ENCODE results near the gene PHF12.
"Not testable (repeated sequence)": the region's sequence is repeated elsewhere in the genome, so short reads cannot be mapped to it uniquely, and the experiment has no call there.

Gene PHF12

GRCh38 chr17:28944862-28945741 lies 6.2 kb downstream of the PHF12 start:
- in situ Hi-C loops (cut with HindIII; ENCODE audit: low pct_ligation_motif_present, low pct_unique_long_range_greater_than_20kb, low sequenced_read_pairs), result no loop called here
- no peak for DNase-seq

DNA sequence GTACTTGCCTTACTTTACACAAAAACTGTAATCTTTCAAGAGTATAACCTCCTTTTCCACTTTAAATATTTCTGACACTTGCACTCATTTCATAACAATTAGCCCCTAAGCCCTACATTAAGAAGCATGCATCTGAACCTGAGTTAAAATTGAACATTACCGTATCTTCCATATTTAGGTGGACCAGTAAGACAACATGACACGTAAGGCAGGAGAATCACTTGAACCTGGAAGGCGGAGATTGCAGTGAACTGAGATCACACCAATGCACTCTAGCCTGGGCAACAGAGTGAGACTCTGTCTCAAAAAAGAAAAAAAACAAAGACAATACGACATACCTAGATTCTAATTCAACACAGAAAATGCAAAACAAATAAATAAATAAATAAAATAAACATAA lies 7.0 kb downstream of the PHF12 start:
- DNase-seq, result no peak
- in situ Hi-C loops (cut with HindIII; ENCODE audit: low pct_ligation_motif_present, low pct_unique_long_range_greater_than_20kb, low sequenced_read_pairs), result no loop called here

DNA sequence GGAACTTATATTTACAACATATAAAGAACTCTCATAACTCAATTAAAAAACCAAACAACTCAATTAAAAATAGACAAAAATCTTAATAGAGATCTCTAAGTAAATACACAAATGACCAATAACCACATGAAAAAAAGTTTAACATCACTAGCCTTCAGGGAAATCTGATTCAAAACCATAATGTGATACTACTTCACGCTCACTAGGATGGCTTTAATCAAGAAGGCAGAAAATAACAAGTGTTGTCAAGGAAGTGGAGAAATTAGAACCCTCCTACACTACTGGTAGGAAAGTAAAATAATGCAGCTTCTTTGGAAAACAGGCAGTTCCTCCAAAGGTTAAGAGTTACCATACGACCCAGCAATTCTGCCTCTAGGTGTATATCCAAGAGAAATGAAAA lies 8.4 kb downstream of the PHF12 start:
- in situ Hi-C loops (cut with HindIII; ENCODE audit: low pct_ligation_motif_present, low pct_unique_long_range_greater_than_20kb, low sequenced_read_pairs), result no loop called here

GRCh38 chr17:28941251-28941650 lies 10.1 kb downstream of the PHF12 start:
- in situ Hi-C loops (cut with HindIII; ENCODE audit: low pct_ligation_motif_present, low pct_unique_long_range_greater_than_20kb, low sequenced_read_pairs), result no loop called here
- no peak for DNase-seq

More for the DNA sequence above, 8.4 kb downstream of the PHF12 start:
- DNase-seq, result no peak

DNA sequence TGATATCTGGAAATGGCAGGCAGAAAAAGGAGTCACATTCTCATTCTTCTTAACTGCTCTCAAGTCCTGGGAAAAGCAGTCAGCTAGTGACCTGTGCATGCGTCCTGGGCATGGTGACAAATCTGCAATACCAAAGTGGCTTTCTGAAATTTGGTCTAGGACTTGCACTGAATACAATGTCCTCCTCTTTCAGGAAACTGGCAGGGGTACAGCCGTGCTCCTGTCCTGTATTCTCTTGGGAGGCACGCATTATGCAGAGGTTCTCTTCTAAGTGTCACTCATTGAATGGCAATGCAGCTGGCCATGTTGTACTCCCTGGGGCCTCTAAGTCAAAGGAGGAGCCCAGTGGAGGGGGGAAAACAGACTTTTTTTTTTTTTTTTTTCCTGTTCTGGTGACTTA lies 10.6 kb downstream of the PHF12 start:
- in situ Hi-C loops (cut with HindIII; ENCODE audit: low pct_ligation_motif_present, low pct_unique_long_range_greater_than_20kb, low sequenced_read_pairs), result no loop called here
- DNase-seq, result no peak

DNA sequence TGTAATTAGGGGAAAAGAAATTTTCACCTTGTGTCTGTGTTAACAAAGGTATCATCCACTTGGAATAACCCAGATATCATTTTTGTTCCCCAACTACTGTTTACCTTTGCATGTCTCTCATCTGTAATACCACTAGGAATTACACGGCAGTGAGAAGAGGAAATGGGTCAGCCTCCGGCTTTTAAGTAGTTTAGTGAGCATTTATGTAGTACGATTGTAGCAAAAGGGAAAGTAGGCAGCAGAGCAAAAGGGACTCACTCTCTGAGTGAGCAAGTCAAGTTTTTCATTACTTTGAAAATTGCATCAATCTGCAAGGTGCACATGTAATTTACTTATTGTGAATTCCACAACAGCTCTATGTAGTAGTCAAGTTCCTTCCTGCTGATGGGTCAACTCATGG lies 11.2 kb downstream of the PHF12 start:
- in situ Hi-C loops (cut with HindIII; ENCODE audit: low pct_ligation_motif_present, low pct_unique_long_range_greater_than_20kb, low sequenced_read_pairs), result no loop called here
- DNase-seq, result no peak

- in situ Hi-C loops (cut with HindIII; ENCODE audit: low pct_ligation_motif_present, low pct_unique_long_range_greater_than_20kb, low sequenced_read_pairs), result no loop called here
- no peak for DNase-seq
These were observed 12.8 kb downstream of the PHF12 start for GRCh38 chr17:28938552-28938951.

DNA sequence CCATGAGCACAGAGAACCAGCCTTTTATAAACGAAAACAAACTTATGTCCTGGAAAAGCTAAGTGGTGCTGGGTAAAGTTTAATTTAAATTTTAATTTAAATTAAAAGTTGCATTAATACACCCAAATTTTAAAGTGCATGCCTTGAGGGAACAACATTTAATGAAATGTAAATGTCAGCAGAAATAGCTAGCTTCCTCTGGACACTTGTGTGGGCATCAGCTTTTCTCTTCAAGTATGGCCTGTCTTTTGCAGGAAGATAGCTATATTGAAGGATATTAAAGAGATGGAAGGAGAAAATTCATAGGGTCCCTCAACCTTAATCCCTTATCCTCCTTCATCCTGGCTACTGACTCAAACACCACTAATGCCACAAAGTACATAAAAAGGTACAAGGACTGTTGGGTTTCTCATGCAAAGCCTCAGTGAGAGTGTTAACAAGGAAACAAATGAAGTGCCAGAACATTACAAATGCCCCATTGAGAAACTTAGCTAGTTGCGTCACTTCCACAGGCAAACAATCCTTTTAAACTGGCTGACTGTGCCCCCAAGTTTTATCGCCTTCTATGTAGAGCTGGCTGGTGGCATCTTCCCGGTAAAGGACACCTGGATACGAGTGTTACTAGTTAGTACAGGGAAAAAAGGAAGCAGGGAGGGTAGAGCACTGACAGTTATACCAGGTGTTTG lies 14.1 kb downstream of the PHF12 start:
- in situ Hi-C loops (cut with HindIII; ENCODE audit: low pct_ligation_motif_present, low pct_unique_long_range_greater_than_20kb, low sequenced_read_pairs), result no loop called here
- DNase-seq, result no peak

DNA sequence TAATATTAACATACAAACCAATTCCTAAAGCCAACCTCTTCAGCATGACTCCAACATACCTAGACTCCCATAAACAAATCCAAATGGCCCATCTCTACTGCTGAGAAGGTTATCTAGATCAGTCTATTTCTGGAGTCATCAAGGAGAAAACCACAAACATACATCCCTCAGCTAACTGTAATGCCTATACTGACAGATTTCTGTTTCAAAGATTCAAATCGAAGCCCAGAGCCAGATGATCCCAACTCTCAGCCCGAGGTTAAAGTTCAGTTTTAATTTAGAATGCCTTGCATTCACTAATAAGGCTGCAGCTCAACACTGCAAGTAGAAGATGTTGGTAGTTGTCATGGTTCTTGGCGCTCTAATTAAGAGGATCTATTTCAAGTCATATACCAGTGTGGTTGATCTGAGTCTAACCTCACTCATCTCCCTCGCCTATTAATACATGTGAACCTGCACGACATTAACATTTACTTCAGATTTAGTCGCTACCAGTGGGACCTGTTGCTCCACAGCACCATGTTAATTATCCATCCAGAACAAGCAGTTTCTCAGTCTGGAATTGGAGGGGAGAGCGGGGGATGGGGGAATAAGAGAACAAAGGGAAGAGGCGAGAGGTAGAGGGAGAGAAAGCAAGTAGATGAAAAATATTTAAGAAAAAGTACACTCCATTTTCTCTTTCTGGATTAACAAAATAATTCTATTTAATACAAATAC lies 15.4 kb downstream of the PHF12 start:
- in situ Hi-C loops (cut with HindIII; ENCODE audit: low pct_ligation_motif_present, low pct_unique_long_range_greater_than_20kb, low sequenced_read_pairs), result no loop called here
- DNase-seq, result no peak

DNA sequence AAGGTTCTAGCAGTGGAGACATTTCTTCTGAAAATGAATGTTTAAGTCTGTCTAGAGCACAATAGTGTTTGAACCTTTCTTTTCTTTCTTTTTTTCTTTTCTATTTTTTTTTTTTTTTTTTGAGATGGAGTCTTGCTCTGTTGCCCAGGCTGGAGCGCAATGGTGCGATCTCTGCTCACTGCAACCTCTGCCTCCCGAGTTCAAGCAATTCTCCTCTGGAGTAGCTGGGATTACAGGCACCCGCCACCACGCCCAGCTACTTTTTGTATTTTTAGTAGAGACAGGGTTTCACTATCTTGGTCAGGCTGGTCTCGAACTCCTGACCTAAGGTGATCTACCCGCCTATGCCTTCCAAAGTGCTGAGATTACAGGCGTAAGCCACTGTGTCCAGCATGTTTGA lies 16.8 kb downstream of the PHF12 start:
- DNase-seq; in situ Hi-C loops (cut with HindIII; ENCODE audit: low pct_ligation_motif_present, low pct_unique_long_range_greater_than_20kb, low sequenced_read_pairs): not testable (repeated sequence)

GRCh38 chr17:28929787-28930186 lies 21.5 kb downstream of the PHF12 start:
- in situ Hi-C loops (cut with HindIII; ENCODE audit: low pct_ligation_motif_present, low pct_unique_long_range_greater_than_20kb, low sequenced_read_pairs), result no loop called here
- DNase-seq, result no peak

DNA sequence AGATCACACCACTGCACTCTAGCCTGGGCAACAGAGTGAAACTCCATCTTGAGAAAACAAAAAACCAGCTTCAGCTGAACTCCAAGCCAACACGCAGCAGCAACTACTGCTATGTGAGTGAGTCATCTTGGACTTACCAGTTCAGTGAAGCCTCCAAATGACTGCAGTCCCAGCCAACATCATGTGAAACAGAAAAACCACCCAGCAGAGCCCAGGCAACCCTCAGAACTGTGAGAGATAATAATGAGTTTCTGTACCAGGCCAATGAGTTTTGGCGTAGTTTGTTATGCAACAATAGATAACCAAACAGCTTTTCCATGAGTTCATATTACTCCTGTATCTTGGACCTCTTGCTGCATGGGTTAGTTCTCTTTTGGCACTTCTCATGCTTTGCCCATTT lies 23.3 kb downstream of the PHF12 start:
- DNase-seq, result peak; percentile 97
- in situ Hi-C loops (cut with HindIII; ENCODE audit: low pct_ligation_motif_present, low pct_unique_long_range_greater_than_20kb, low sequenced_read_pairs), result no loop called here

DNA sequence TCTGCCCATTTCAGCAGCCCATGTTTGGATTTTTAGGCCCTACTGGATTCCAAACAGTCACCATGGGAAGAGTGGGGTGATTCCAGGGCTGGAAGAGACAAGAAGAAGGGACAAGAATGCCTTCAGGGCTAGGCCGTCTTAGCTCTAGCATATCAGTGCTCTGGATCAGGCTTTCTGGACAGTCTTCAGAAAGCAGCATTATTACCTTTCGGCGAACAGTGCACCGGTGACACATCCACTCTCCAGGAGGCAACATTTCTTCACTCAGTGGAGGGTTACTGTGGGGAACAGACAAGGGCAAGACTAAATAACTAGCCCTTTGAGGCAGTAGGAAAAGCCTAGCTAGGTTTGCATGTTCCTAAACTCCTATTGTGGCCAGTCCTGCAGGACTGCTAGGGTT lies 24.5 kb downstream of the PHF12 start:
- in situ Hi-C loops (cut with HindIII; ENCODE audit: low pct_ligation_motif_present, low pct_unique_long_range_greater_than_20kb, low sequenced_read_pairs), result no loop called here
- DNase-seq, result no peak

DNA sequence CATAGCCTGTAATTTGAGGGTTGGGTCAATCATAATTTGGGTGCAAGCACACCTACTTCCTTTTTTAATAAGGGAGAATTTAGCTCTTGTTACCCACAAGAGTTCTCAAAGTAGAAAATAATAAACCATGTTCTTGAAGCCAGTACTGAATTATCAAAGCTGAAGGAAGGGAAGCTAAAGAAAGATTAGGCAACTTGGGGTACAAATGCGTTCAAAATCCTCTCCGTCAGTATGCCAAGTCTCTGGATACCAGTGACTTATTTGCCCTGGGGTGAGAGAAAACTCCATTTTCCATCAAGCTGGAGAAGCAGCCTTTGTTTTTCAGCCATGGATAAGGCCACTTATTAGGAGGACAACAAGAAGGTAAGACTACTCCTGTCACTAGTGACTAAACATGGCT lies 25.0 kb downstream of the PHF12 start:
- in situ Hi-C loops (cut with HindIII; ENCODE audit: low pct_ligation_motif_present, low pct_unique_long_range_greater_than_20kb, low sequenced_read_pairs), result no loop called here
- DNase-seq, result no peak

GRCh38 chr17:28925912-28926365 lies 25.4 kb downstream of the PHF12 start:
- in situ Hi-C loops (cut with HindIII; ENCODE audit: low pct_ligation_motif_present, low pct_unique_long_range_greater_than_20kb, low sequenced_read_pairs), result no loop called here

GRCh38 chr17:28920201-28920600 lies 31.1 kb downstream of the PHF12 start:
- no peak for DNase-seq
- in situ Hi-C loops (cut with HindIII; ENCODE audit: low pct_ligation_motif_present, low pct_unique_long_range_greater_than_20kb, low sequenced_read_pairs), result no loop called here

More at GRCh38 chr17:28925912-28926365, 25.4 kb downstream of the PHF12 start:
- no peak for DNase-seq

GRCh38 chr17:28918295-28918694 lies 33.0 kb downstream of the PHF12 start:
- in situ Hi-C loops (cut with HindIII; ENCODE audit: low pct_ligation_motif_present, low pct_unique_long_range_greater_than_20kb, low sequenced_read_pairs), result no loop called here
- DNase-seq, result no peak

GRCh38 chr17:28917465-28917864 lies 33.9 kb downstream of the PHF12 start:
- DNase-seq, result no peak
- in situ Hi-C loops (cut with HindIII; ENCODE audit: low pct_ligation_motif_present, low pct_unique_long_range_greater_than_20kb, low sequenced_read_pairs), result no loop called here

DNA sequence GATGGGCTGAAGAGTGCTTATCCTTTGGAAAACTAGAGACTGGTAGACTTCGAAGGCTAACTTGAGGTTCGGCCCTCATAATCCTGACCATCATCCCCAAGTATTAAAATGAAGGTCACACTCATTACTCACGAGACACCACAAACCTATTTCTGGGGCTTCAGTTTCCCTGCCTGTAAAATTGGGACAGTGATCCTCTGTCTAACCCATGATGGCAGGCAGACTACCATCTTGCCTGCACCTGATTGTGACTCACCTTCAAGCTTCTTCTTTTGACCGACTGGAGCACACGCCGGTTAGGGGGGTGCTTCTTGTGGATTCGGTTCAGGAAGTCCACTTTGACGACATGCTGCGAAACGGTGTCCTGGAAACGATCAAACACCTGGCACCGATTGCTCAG lies 34.3 kb downstream of the PHF12 start:
- DNase-seq, result no peak
- in situ Hi-C loops (cut with HindIII; ENCODE audit: low pct_ligation_motif_present, low pct_unique_long_range_greater_than_20kb, low sequenced_read_pairs), result no loop called here
